Spleen (tissue), 11 donors: ENCODE data around the gene FNDC7. TPM values are rescaled to one million over a fixed set of nuclear protein-coding genes. Genes with fewer than 3 reads are reported as not detected.
"Not testable (repeated sequence)": the region's sequence is repeated elsewhere in the genome, so short reads cannot be mapped to it uniquely, and the experiment has no call there.

ENCODE experiments used
- DNase-seq: peaks from one replicate; pipeline ENCODE4 v3.0.0-alpha.2; 2020
- H3K27ac ChIP-seq, 8 donors: fragments of 200-600 bp; sonication (generic) in 7 of 8; 1 replicate in 4 of 8; 2 replicates in 4 of 8; pipeline versions ENCODE4 v1.5.0 to v1.8.0; 2016 to 2021; ENCODE audit warnings: inconsistent platforms in 4 of 8, mild to moderate bottlenecking in 4 of 8, moderate library complexity in 1 of 8
- H3K27me3 ChIP-seq, 7 donors: fragments of 200-600 bp; sonication (generic) in 6 of 7; replicated peaks in 1 of 7; 1 replicate in 4 of 7; 2 replicates in 3 of 7; pipeline versions ENCODE4 v1.5.0 to v1.8.0; 2016 to 2021; ENCODE audit warnings: inconsistent platforms in 3 of 7, mild to moderate bottlenecking in 1 of 7
- H3K36me3 ChIP-seq, 6 donors: fragments of 200-600 bp; sonication (generic) in 5 of 6; 1 replicate in 4 of 6; 2 replicates in 2 of 6; pipeline versions ENCODE4 v1.5.0 to v1.8.0; 2016 to 2021; ENCODE audit warnings: inconsistent platforms in 2 of 6
- H3K4me1 ChIP-seq, 6 donors: fragments of 200-600 bp; sonication (generic) in 5 of 6; 1 replicate in 3 of 6; 2 replicates in 3 of 6; pipeline versions ENCODE4 v1.5.0 to v1.8.0; 2016 to 2021; ENCODE audit warnings: inconsistent platforms in 3 of 6
- H3K4me3 ChIP-seq, 8 donors: fragments of 200-600 bp; sonication (generic) in 7 of 8; 1 replicate in 4 of 8; 2 replicates in 4 of 8; pipeline versions ENCODE4 v1.5.0 to v1.8.0; 2016 to 2021; ENCODE audit warnings: inconsistent platforms in 4 of 8, mild to moderate bottlenecking in 4 of 8, moderate library complexity in 2 of 8
- H3K9me3 ChIP-seq, 8 donors: fragments of 200-600 bp; sonication (generic) in 7 of 8; 1 replicate in 4 of 8; 2 replicates in 4 of 8; pipeline versions ENCODE4 v1.5.0 to v1.8.0; 2016 to 2021; ENCODE audit warnings: inconsistent platforms in 4 of 8
- POLR2A ChIP-seq, 3 donors: fragments of 450-650 bp; IDR thresholded peaks; one replicate each; pipeline ENCODE4 v1.5.1; 2017; ENCODE audit warnings: antibody characterized with exemption in 3 of 3, mild to moderate bottlenecking in 1 of 3
- POLR2AphosphoS5 ChIP-seq, 3 donors: sonication (generic); formaldehyde crosslinking; IDR thresholded peaks; one replicate each; pipeline ENCODE4 v1.5.1; 2017; ENCODE audit warnings: antibody characterized with exemption in 3 of 3
- WGBS, 5 donors: extraction: QIAGEN DNeasy Blood & Tissue Kit in 3 of 5; methylation state at CpG; one replicate each; pipeline versions ENCODE4 v1.1.5 to v1.1.7; 2013 to 2018; 5-methylcytosine and 5-hydroxymethylcytosine counted together
- intact Hi-C: fragments of 100-400 bp; cut with DNase I; formaldehyde crosslinking; loops from one replicate; pipeline ENCODE4 v1.15.0; 2023; ENCODE audit warnings: low total_unique reads
- polyA plus RNA-seq, 3 donors: library from polyadenylated mRNA; stranded (reverse); fragments of 200-250 nt; gene quantifications; one replicate each; pipeline ENCODE4 v1.2.1, GENCODE V29; 2013
- total RNA-seq, 7 donors: library from RNA; depleted of rRNA in 3 of 7; stranded (reverse); fragments of >200 nt in 3 of 7; fragmentation: NEBNext Ultra II Directional in 4 of 7; extraction: Animal tissue kit (Norgen Biotek cat#: 25700) in 4 of 7; gene quantifications; one replicate each; pipeline versions ENCODE4 v1.1.0 to v1.2.1, GENCODE V29; 2016 to 2021
- TF ChIP-seq, protein P1 (sequence below), 11 experiments: fragments of 200-600 bp in 7 of 11; fragments of 450-650 bp in 4 of 11; sonication (generic) in 4 of 11; IDR thresholded peaks in 8 of 11; conservative IDR thresholded peaks in 3 of 11; 1 replicate in 7 of 11; 2 replicates in 4 of 11; pipeline versions ENCODE4 v1.4.0 to v1.8.0; 2016 to 2021; ENCODE audit warnings: antibody characterized with exemption in 11 of 11, inconsistent platforms in 4 of 11, mild to moderate bottlenecking in 1 of 11
- donor health status: healthy with polysubstance abuse.
- donor health status: DM: no; HTN: no; CAD: no; lungs with moderate emphysema.
- donor health status: DM: no; HTN: no; CAD: no.
- donor health status: Bipolar disorder and iron deficiency.
- donor health status: healthy.
- donor health status: DM: no; HTN: no; CAD: no.
- donor health status: DM: yes; HTN: yes; CAD: no.

Gene FNDC7
- total and polyA plus RNA-seq, 10 donors: 0.04 to 0.98 (median 0.37) TPM; not detected in 6

DNA sequence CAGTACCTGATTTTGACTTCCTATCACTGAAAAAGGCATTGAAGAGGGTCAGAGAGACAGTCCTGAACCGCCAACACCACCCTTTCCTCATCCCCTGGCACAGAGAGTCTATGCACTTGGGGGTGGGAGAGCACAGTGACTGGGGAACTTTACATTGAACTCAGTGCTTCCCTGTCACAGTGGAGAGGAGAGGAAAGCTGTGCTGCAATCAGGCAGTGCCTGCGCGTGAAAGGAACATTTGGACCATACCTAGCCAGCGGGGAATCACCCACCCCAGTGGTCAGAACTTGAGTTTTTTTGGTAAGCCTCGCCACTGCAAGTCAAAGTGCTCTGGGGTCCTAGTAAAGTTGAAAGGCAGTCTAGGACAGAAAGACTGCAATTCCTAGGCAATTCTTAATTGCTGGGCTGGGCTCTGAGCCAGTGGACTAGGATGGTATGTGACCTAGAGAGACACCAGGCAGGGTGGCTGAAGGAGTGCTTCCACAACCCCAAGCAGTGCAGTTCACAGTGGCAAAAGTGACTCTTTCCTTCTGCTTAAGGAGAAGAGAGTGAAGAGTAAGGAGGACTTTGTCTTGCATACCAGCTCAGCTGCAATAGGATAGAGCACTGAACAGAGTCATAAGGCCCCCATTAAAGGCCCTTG lies 42.5 kb upstream of the FNDC7 start:
- WGBS, 5 donors: 73 to 88% (median 76%) methylated on average over 5 of the region's 5 CpGs
- intact Hi-C loops: no loop called here
- no peak for TF ChIP-seq POLR2AphosphoS5 (IDR thresholded peaks at IDR 0.05)
- TF ChIP-seq, protein P1, sequence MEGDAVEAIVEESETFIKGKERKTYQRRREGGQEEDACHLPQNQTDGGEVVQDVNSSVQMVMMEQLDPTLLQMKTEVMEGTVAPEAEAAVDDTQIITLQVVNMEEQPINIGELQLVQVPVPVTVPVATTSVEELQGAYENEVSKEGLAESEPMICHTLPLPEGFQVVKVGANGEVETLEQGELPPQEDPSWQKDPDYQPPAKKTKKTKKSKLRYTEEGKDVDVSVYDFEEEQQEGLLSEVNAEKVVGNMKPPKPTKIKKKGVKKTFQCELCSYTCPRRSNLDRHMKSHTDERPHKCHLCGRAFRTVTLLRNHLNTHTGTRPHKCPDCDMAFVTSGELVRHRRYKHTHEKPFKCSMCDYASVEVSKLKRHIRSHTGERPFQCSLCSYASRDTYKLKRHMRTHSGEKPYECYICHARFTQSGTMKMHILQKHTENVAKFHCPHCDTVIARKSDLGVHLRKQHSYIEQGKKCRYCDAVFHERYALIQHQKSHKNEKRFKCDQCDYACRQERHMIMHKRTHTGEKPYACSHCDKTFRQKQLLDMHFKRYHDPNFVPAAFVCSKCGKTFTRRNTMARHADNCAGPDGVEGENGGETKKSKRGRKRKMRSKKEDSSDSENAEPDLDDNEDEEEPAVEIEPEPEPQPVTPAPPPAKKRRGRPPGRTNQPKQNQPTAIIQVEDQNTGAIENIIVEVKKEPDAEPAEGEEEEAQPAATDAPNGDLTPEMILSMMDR (IDR thresholded peaks at IDR 0.05 in 8 of 11, conservative IDR thresholded peaks at IDR 0.05 in 3 of 11): no peak
- no peak for TF ChIP-seq POLR2A (IDR thresholded peaks at IDR 0.05)
- no peaks in the 10 kb centered on the region for H3K27me3 ChIP-seq
- no peaks in the 10 kb centered on the region for H3K9me3 ChIP-seq
- H3K4me1 ChIP-seq: no peaks in the 10 kb centered on the region
- DNase-seq: no peak
- no peaks in the 10 kb centered on the region for H3K36me3 ChIP-seq
- peak overlapping the region in 1 of 8 donors; percentile 4 for H3K27ac ChIP-seq
- no peak overlapping the region for H3K4me3 ChIP-seq

GRCh38 chr1:108671143-108671542 lies 41.6 kb upstream of the FNDC7 start:
- Histone ChIP-seq H3K27me3 (no peaks in the 10 kb centered on the region), H3K4me1 (no peaks in the 10 kb centered on the region), H3K36me3 (no peaks in the 10 kb centered on the region), H3K27ac (no peak overlapping the region), H3K9me3 (no peaks in the 10 kb centered on the region), H3K4me3 (no peak overlapping the region)
- intact Hi-C loops: no loop called here
- WGBS, 5 donors: 89 to 96% (median 93%) methylated on average over 2 of the region's 2 CpGs
- no peak for DNase-seq
- TF ChIP-seq POLR2A (IDR thresholded peaks at IDR 0.05) (no peak), POLR2AphosphoS5 (IDR thresholded peaks at IDR 0.05) (no peak)
- TF ChIP-seq, protein P1 (IDR thresholded peaks at IDR 0.05 in 8 of 11, conservative IDR thresholded peaks at IDR 0.05 in 3 of 11): no peak

DNA sequence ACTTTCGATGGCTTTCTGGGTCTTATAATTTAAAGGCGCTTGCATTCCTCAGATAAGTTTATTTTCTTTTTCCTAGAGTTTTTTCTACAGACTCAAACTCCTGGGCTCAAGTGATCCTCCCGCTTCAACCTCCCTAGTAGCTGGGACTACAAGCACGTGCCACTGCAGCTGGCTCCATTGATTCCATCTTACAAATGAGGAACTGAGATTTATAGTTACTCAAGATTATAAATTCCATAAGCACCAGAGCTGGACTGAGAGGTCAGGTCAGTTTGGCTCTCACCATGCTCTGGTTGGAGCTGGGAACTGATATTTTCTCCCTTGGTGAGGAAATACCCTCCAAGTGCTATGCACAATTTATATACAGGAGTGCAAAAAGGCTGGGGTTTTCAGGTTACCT lies 34.0 kb upstream of the FNDC7 start:
- H3K4me3 ChIP-seq: no peak overlapping the region
- no peaks in the 10 kb centered on the region for H3K36me3 ChIP-seq
- H3K4me1 ChIP-seq: peaks cover 0 to 12% (median 10%) of the 10 kb centered on the region in 6 donors
- no peak for DNase-seq
- no peak overlapping the region for H3K27ac ChIP-seq
- intact Hi-C loops: no loop called here
- 82 to 90% (median 85%) methylated on average over 4 of the region's 4 CpGs for WGBS, 5 donors
- TF ChIP-seq POLR2A (IDR thresholded peaks at IDR 0.05) (no peak), POLR2AphosphoS5 (IDR thresholded peaks at IDR 0.05) (no peak)
- TF ChIP-seq, protein P1 (IDR thresholded peaks at IDR 0.05 in 8 of 11, conservative IDR thresholded peaks at IDR 0.05 in 3 of 11): no peak
- no peaks in the 10 kb centered on the region for H3K9me3 ChIP-seq
- H3K27me3 ChIP-seq: no peaks in the 10 kb centered on the region

- 57 to 65% (median 59%) methylated on average over 10 of the region's 10 CpGs for WGBS, 5 donors
- Histone ChIP-seq H3K4me1 (peaks cover 0 to 12% (median 10%) of the 10 kb centered on the region in 6 donors), H3K4me3 (peak overlapping the region in 3 of 8 donors; percentile 13 to 57 (median 22)), H3K36me3 (no peaks in the 10 kb centered on the region), H3K27ac (peak overlapping the region in 3 of 8 donors; percentile 6 to 26 (median 15)), H3K27me3 (no peaks in the 10 kb centered on the region), H3K9me3 (no peaks in the 10 kb centered on the region)
- intact Hi-C loops: no loop called here
- TF ChIP-seq POLR2A (IDR thresholded peaks at IDR 0.05) (no peak), POLR2AphosphoS5 (IDR thresholded peaks at IDR 0.05) (no peak)
- TF ChIP-seq, protein P1 (IDR thresholded peaks at IDR 0.05 in 8 of 11, conservative IDR thresholded peaks at IDR 0.05 in 3 of 11): no peak
- DNase-seq: no peak
Observed at GRCh38 chr1:108679586-108680213, 33.0 kb upstream of the FNDC7 start.

GRCh38 chr1:108681701-108682100 lies 31.0 kb upstream of the FNDC7 start:
- H3K4me1 ChIP-seq: peaks cover 0 to 12% (median 10%) of the 10 kb centered on the region in 6 donors
- H3K27me3 ChIP-seq, H3K9me3 ChIP-seq, H3K36me3 ChIP-seq, H3K4me3 ChIP-seq, intact Hi-C loops, H3K27ac ChIP-seq, DNase-seq: not testable (repeated sequence)
- WGBS, 5 donors: 75 to 85% (median 77%) methylated on average over 4 of the region's 4 CpGs
